ENCODE measurements around the gene PTER. TPM values are rescaled to one million over a fixed set of nuclear protein-coding genes. Genes with fewer than 3 reads are reported as not detected.
A peak's percentile ranks its signal among the peaks of the same experiment; 100 is the strongest.

Gene PTER
- total and polyA plus RNA-seq, 2 of the 4 experiments (the other 2 are of a cell fraction), result 1.9 to 5.0 TPM

GRCh38 chr10:16458166-16458955 is 21.6 kb downstream of the PTER start:
- no peak overlapping the region for H2AK5ac ChIP-seq (ENCODE audit: low read depth, low read length)
- H3K14ac ChIP-seq (replicated peaks; ENCODE audit: low read depth, low read length), result no peak overlapping the region
- H2BK120ac ChIP-seq (ENCODE audit: low read depth, low read length), result no peak overlapping the region
- H3K9me3 ChIP-seq (ENCODE audit: control insufficient read depth, insufficient read depth, low read length), result no peaks in the 10 kb centered on the region
- TF ChIP-seq MXI1 (IDR thresholded peaks at IDR 0.05; ENCODE audit: borderline replicate concordance, low read depth, low read length) (no peak), CEBPB (IDR thresholded peaks at IDR 0.05; ENCODE audit: low read depth, low read length) (no peak), SMC3 (IDR thresholded peaks at IDR 0.05; ENCODE audit: low read depth, low read length) (no peak), CTCF (conservative IDR thresholded peaks at IDR 0.05; ENCODE audit: low read depth, low read length) (no peak), USF2 (IDR thresholded peaks at IDR 0.05; ENCODE audit: low read depth, low read length) (no peak), MAZ (IDR thresholded peaks at IDR 0.05; ENCODE audit: borderline replicate concordance, low read depth, low read length) (no peak), POLR2A (IDR thresholded peaks at IDR 0.05; ENCODE audit: low read depth, low read length) (no peak), CHD1 (IDR thresholded peaks at IDR 0.05; ENCODE audit: low read depth, low read length) (no peak), RFX5 (IDR thresholded peaks at IDR 0.05; ENCODE audit: low read depth, low read length) (no peak), RCOR1 (IDR thresholded peaks at IDR 0.05; ENCODE audit: insufficient replicate concordance, low read length) (no peak), FOS (IDR thresholded peaks at IDR 0.05; ENCODE audit: low read depth, low read length) (no peak), MAFK (IDR thresholded peaks at IDR 0.05; ENCODE audit: low read depth, low read length) (no peak), NFE2L2 (IDR thresholded peaks at IDR 0.05; ENCODE audit: low read depth, low read length) (no peak)
- H4K91ac ChIP-seq (ENCODE audit: insufficient read depth, low read depth, low read length), result no peak overlapping the region
- no peak overlapping the region for H3K23ac ChIP-seq (ENCODE audit: low read depth, low read length)
- ATAC-seq (ENCODE audit: low read depth) (no peak), DNase-seq (no peak)
- H3K4me2 ChIP-seq (ENCODE audit: low read depth, low read length), result 0 out of 2 replicates have a peak overlapping the region, but pooled peaks have one; percentile 4
- no peak overlapping the region for H2AFZ ChIP-seq (replicated peaks; ENCODE audit: low read length, poor library complexity)
- H3K9ac ChIP-seq (ENCODE audit: low read depth, low read length), result no peak overlapping the region
- POLR2A ChIA-PET (ENCODE audit: unreplicated experiment), result no interaction called here
- no peak overlapping the region for H3K4me3 ChIP-seq (ENCODE audit: insufficient read depth, low read depth, low read length)
- no peak overlapping the region for H4K8ac ChIP-seq (ENCODE audit: low read depth in 2 of 2, low read length in 2 of 2)
- no peak overlapping the region for H3K18ac ChIP-seq (ENCODE audit: low read depth, low read length)
- no peaks in the 10 kb centered on the region for H3K27me3 ChIP-seq (ENCODE audit: control insufficient read depth, insufficient read depth, low read length)
- H3K56ac ChIP-seq (ENCODE audit: extremely low read depth, insufficient read depth, low read length), result no peak overlapping the region
- no peak overlapping the region for H2BK15ac ChIP-seq (ENCODE audit: low read depth, low read length)
- 60% methylated on average over 2 of the region's 6 CpGs; no CpG with 5 or more reads in 1 of the 2 experiments for WGBS, 2 experiments (ENCODE audit: extremely low coverage in 2 of 2, insufficient read length in 1 of 2)
- H2BK5ac ChIP-seq (ENCODE audit: low read depth, low read length, poor library complexity, severe bottlenecking), result no peak overlapping the region
- no peak overlapping the region for H3K27ac ChIP-seq (ENCODE audit: insufficient read depth, low read length)
- no peaks in the 10 kb centered on the region for H3K79me1 ChIP-seq (ENCODE audit: low read depth in 1 of 2, low read length in 2 of 2)
- H3K4ac ChIP-seq (ENCODE audit: low read depth, low read length), result no peak overlapping the region
- H4K5ac ChIP-seq (ENCODE audit: low read depth, low read length), result no peak overlapping the region
- H3K9me1 ChIP-seq (ENCODE audit: insufficient read depth, low read length), result no peaks in the 10 kb centered on the region
- H3K4me1 ChIP-seq (ENCODE audit: control insufficient read depth, insufficient read depth, low read length), result no peaks in the 10 kb centered on the region
- H3K36me3 ChIP-seq (ENCODE audit: control insufficient read depth, insufficient read depth, low read length), result no peaks in the 10 kb centered on the region
- H4K20me1 ChIP-seq (ENCODE audit: insufficient read depth, low read length), result no peaks in the 10 kb centered on the region
- in situ Hi-C loops (cut with MboI; ENCODE audit: low sequenced_read_pairs) (no loop called here), intact Hi-C loops (cut with micrococcal nuclease) (no loop called here), dilution Hi-C loops (cut with HindIII; ENCODE audit: low sequenced_read_pairs, unreplicated experiment) (no loop called here)
- no peak overlapping the region for H2AK9ac ChIP-seq (replicated peaks; ENCODE audit: low read depth, low read length, poor library complexity)
- no peak overlapping the region for H2BK20ac ChIP-seq (ENCODE audit: low read depth, low read length)
- CTCF ChIA-PET, result no interaction called here
- no TSS peak for BruUV-seq (replicated peaks)
